Peyer's patch (tissue), 4 donors: ENCODE data around the gene PTP4A2.

Experiments used
- POLR2A ChIP-seq, 2 donors: fragments of 450-650 bp; IDR thresholded peaks; one replicate each; pipeline ENCODE4 v1.5.1; 2017; ENCODE audit warnings: antibody characterized with exemption in 2 of 2, mild to moderate bottlenecking in 2 of 2, moderate library complexity in 2 of 2
- TF ChIP-seq, protein P1 (sequence below), 6 experiments: fragments of 450-650 bp in 4 of 6; fragments of 200-600 bp in 2 of 6; sonication (generic) in 1 of 6; IDR thresholded peaks; one replicate each; pipeline ENCODE4 v1.5.1; 2017 to 2019; ENCODE audit warnings: antibody characterized with exemption in 6 of 6, mild to moderate bottlenecking in 3 of 6, moderate library complexity in 1 of 6

DNA sequence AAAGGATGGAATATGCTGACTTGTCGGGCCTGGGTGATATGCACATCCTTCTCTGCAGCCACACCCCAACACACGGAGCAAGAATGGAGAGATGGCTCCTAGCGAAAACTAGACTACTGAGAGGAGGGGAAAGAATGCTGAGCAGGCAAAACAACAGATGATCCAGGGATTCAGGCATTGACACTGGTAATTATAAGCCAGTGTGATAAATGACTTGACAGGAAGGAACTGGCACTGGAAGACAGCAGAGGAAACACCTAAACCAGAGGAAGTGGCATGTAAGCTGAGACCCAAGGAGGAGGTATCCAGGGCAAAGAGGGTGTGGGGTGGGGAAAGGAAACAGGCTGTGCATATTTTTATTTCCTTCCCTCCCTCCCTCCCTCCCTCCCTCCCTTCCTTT, 43.8 kb upstream of the PTP4A2 start:
- TF ChIP-seq, protein P1, sequence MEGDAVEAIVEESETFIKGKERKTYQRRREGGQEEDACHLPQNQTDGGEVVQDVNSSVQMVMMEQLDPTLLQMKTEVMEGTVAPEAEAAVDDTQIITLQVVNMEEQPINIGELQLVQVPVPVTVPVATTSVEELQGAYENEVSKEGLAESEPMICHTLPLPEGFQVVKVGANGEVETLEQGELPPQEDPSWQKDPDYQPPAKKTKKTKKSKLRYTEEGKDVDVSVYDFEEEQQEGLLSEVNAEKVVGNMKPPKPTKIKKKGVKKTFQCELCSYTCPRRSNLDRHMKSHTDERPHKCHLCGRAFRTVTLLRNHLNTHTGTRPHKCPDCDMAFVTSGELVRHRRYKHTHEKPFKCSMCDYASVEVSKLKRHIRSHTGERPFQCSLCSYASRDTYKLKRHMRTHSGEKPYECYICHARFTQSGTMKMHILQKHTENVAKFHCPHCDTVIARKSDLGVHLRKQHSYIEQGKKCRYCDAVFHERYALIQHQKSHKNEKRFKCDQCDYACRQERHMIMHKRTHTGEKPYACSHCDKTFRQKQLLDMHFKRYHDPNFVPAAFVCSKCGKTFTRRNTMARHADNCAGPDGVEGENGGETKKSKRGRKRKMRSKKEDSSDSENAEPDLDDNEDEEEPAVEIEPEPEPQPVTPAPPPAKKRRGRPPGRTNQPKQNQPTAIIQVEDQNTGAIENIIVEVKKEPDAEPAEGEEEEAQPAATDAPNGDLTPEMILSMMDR (IDR thresholded peaks at IDR 0.05), result no peak
- no peak for TF ChIP-seq POLR2A (IDR thresholded peaks at IDR 0.05)
